ENCODE data around the gene PTP4A1. TPM values are rescaled to one million over a fixed set of nuclear protein-coding genes. Genes with fewer than 3 reads are reported as not detected.

The PTP4A1 gene
- total and polyA plus RNA-seq, 2 of the 13 experiments (the other 11 are each of a cell fraction or from before 2014, with no cell fraction given), result 141 to 376 TPM

DNA sequence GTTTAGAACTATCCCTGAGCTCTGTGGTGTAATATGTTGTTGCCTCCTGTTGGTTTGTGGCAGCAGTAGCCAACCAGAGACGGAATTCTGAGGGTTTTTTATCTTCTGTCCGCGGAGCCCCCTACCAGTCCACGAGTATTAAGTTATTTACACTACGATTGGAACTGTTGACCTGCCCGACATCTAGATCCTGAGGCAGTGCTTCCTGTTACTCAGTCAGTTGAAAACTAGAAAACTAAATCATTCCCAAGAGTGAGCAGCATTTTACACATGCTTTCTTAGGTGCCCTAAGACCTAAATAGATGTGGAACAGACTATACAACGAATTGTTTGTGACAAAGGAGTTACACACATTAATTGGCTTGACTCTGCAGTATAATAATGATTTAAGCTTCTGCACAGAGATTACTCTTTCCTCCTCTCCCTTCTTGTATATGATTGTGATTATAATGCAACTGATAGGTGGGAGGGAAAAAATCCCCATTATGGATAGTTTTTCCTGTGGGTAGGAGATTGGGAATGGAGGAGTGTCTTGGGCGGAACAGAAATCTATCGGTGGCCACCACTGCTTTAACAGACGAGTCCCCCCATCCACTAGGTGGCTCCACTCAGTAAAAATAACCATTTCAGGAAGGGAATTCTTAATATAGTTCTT lies 1.7 kb downstream of the PTP4A1 start (continued):
- TF ChIP-seq ZNF746 (CRISPR knock-in tag; IDR thresholded peaks at IDR 0.05), result 0 out of 2 replicates have a peak, but pooled peaks have one; percentile 12
- TF ChIP-seq SMAD9 (CRISPR knock-in tag; IDR thresholded peaks at IDR 0.05), result no peak
- no peak for TF ChIP-seq SATB2 (CRISPR knock-in tag; IDR thresholded peaks at IDR 0.05)
- TF ChIP-seq ZNF570 (CRISPR knock-in tag; IDR thresholded peaks at IDR 0.05; ENCODE audit: borderline replicate concordance), result no peak
- TF ChIP-seq ZNF614 (CRISPR knock-in tag; IDR thresholded peaks at IDR 0.05; ENCODE audit: borderline replicate concordance), result no peak
- TF ChIP-seq, protein P1, sequence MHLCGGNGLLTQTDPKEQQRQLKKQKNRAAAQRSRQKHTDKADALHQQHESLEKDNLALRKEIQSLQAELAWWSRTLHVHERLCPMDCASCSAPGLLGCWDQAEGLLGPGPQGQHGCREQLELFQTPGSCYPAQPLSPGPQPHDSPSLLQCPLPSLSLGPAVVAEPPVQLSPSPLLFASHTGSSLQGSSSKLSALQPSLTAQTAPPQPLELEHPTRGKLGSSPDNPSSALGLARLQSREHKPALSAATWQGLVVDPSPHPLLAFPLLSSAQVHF (CRISPR knock-in tag; IDR thresholded peaks at IDR 0.05), result no peak
- TF ChIP-seq SRY (CRISPR knock-in tag; IDR thresholded peaks at IDR 0.05), result no peak
- TF ChIP-seq HNRNPUL1 (IDR thresholded peaks at IDR 0.05; ENCODE audit: low read depth, low read length), result no peak
- TF ChIP-seq, protein P2, sequence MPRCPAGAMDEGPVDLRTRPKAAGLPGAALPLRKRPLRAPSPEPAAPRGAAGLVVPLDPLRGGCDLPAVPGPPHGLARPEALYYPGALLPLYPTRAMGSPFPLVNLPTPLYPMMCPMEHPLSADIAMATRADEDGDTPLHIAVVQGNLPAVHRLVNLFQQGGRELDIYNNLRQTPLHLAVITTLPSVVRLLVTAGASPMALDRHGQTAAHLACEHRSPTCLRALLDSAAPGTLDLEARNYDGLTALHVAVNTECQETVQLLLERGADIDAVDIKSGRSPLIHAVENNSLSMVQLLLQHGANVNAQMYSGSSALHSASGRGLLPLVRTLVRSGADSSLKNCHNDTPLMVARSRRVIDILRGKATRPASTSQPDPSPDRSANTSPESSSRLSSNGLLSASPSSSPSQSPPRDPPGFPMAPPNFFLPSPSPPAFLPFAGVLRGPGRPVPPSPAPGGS (CRISPR knock-in tag; IDR thresholded peaks at IDR 0.05), result no peak
- no peak for TF ChIP-seq NONO (IDR thresholded peaks at IDR 0.05)
- TF ChIP-seq NONO (CRISPR knock-in tag; conservative IDR thresholded peaks at IDR 0.05), result no peak
- TF ChIP-seq SP140L (CRISPR knock-in tag; IDR thresholded peaks at IDR 0.05; ENCODE audit: borderline replicate concordance), result no peak
- no peak for TF ChIP-seq MXD4 (CRISPR knock-in tag; IDR thresholded peaks at IDR 0.05)
- no peak for TF ChIP-seq ZNF24 (IDR thresholded peaks at IDR 0.05)
- TF ChIP-seq ZNF841 (CRISPR knock-in tag; IDR thresholded peaks at IDR 0.05; ENCODE audit: borderline replicate concordance), result no peak
- TF ChIP-seq XBP1 (CRISPR knock-in tag; IDR thresholded peaks at IDR 0.05), result 0 out of 2 replicates have a peak, but pooled peaks have one; percentile 68
- TF ChIP-seq, protein P3, sequence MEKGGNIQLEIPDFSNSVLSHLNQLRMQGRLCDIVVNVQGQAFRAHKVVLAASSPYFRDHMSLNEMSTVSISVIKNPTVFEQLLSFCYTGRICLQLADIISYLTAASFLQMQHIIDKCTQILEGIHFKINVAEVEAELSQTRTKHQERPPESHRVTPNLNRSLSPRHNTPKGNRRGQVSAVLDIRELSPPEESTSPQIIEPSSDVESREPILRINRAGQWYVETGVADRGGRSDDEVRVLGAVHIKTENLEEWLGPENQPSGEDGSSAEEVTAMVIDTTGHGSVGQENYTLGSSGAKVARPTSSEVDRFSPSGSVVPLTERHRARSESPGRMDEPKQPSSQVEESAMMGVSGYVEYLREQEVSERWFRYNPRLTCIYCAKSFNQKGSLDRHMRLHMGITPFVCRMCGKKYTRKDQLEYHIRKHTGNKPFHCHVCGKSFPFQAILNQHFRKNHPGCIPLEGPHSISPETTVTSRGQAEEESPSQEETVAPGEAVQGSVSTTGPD (CRISPR knock-in tag; IDR thresholded peaks at IDR 0.05), result 0 out of 2 replicates have a peak, but pooled peaks have one; percentile 1
- TF ChIP-seq ZNF766 (CRISPR knock-in tag; IDR thresholded peaks at IDR 0.05; ENCODE audit: borderline replicate concordance), result no peak
- peak; percentile 68; the same call in 1 of the 2 replicates for TF ChIP-seq SAP130 (CRISPR knock-in tag; IDR thresholded peaks at IDR 0.05; ENCODE audit: low read depth)
- TF ChIP-seq, protein P4, sequence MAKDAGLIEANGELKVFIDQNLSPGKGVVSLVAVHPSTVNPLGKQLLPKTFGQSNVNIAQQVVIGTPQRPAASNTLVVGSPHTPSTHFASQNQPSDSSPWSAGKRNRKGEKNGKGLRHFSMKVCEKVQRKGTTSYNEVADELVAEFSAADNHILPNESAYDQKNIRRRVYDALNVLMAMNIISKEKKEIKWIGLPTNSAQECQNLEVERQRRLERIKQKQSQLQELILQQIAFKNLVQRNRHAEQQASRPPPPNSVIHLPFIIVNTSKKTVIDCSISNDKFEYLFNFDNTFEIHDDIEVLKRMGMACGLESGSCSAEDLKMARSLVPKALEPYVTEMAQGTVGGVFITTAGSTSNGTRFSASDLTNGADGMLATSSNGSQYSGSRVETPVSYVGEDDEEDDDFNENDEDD (CRISPR knock-in tag; IDR thresholded peaks at IDR 0.05; ENCODE audit: borderline replicate concordance), result no peak
